Articular chondrocyte of knee joint (primary cell): ENCODE data around the gene ATP2C2. TPM values are rescaled to one million over a fixed set of nuclear protein-coding genes. Genes with fewer than 3 reads are reported as not detected.

Experiments used
- total RNA-seq: library from RNA; depleted of rRNA; stranded (reverse); fragments of >200 nt; gene quantifications from 2 replicates; pipeline ENCODE4 v1.2.3, GENCODE V29; 2012

ATP2C2 gene, protein sequence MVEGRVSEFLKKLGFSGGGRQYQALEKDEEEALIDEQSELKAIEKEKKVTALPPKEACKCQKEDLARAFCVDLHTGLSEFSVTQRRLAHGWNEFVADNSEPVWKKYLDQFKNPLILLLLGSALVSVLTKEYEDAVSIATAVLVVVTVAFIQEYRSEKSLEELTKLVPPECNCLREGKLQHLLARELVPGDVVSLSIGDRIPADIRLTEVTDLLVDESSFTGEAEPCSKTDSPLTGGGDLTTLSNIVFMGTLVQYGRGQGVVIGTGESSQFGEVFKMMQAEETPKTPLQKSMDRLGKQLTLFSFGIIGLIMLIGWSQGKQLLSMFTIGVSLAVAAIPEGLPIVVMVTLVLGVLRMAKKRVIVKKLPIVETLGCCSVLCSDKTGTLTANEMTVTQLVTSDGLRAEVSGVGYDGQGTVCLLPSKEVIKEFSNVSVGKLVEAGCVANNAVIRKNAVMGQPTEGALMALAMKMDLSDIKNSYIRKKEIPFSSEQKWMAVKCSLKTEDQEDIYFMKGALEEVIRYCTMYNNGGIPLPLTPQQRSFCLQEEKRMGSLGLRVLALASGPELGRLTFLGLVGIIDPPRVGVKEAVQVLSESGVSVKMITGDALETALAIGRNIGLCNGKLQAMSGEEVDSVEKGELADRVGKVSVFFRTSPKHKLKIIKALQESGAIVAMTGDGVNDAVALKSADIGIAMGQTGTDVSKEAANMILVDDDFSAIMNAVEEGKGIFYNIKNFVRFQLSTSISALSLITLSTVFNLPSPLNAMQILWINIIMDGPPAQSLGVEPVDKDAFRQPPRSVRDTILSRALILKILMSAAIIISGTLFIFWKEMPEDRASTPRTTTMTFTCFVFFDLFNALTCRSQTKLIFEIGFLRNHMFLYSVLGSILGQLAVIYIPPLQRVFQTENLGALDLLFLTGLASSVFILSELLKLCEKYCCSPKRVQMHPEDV
- not detected in 2 replicates for total RNA-seq

DNA sequence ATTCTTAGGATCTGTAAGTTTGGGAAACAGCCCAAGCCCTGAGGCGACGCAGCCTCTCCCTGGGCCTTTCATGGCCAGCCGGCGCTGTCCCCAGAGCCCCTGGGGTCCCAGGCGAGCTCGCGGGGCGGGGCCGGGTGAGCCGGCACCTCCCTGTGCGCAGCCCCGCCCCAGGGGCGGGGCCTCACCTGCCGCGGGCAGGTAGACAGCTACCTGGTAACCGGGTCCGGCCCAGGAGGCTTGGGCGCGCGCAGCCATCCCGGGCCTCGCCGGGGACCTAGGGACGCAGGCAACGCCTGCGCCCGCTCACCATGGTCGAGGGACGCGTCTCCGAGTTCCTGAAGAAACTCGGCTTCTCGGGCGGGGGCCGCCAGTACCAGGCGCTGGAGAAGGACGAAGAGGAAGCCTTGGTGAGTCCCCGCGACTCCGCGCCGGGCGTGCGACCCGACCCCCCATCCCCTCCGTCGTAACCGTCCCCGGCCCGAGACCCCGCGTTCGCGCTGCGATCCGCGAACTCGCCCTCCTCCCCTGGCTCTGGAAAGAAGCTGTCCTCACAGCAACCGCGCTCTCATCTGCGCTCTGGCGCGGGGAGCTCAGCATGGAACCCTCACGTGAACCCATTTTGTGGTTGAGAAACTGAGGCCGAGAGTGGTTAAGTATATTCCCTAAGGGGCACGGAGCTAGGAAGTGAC, at the start of gene ATP2C2:
Gene ATP2C2 (plus strand): TSS at position 231 of the 689 bp plus-strand sequence. CDS start 78 bp downstream, at position 309.

DNA sequence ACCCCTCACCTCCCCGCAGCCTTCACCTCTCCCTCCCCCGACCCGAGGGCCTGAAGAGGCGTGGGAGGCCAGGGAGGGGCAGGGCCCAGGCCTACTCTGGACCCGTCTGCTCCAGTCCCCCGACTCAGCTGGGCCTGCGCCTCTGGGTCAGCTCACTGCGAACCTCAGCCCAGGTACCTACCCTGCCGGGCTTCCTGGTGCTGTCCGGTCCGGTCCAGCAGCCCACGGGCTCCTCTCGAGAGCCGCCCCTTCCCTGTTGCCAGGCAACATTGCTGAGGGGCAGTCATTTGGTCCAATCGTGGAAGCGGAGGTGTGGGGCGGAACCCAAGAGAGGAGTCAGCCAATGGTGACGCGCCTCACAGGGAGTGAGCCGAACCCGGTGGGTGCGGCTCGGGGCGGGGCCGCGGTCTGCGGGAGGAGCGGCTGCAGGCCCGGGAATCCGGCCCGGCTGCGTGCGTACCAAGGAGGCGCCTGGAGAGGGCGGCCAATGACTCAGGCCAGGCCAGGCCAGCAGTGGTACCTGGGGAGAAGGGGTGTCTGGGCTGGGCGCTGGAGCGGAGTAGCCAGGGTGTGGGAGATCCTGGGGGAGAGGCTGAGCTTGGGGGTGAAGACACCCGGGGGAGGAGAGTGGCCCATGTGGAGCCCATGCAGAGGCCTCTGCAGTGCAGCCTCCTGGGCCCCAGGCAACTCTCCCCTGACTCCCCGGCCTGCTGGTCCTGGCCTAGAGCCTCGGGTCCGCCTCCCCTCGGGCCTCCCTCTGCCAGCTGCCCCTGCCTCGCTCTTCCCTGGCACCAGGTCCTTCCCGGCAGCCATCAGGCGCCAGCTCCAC, 136.3 kb downstream of the ATP2C2 start, which contains the start of gene MEAK7:
Gene MEAK7 (minus strand): TSS at position 240 of the 829 bp plus-strand sequence. CDS start 6,573 bp downstream, outside the sequence.

Other genes with a start within 250 kb of the ATP2C2 start
- 17.9 and 19.8 TPM in 2 replicates for gene HSDL1, start 223.4 kb upstream of the ATP2C2 start, total RNA-seq
- 0.11 TPM in 1 of 2 replicates, not detected in the other for gene DNAAF1, start 223.2 kb upstream of the ATP2C2 start, total RNA-seq
- gene TAF1C, start 181.5 kb upstream of the ATP2C2 start, total RNA-seq, result 15.8 and 17.9 TPM in 2 replicates
- gene ADAD2, start 177.4 kb upstream of the ATP2C2 start, total RNA-seq, result not detected in 2 replicates
- gene KCNG4, start 128.5 kb upstream of the ATP2C2 start, total RNA-seq, result not detected in 2 replicates
- gene WFDC1, start 73.7 kb upstream of the ATP2C2 start, total RNA-seq, result 0.43 and 0.52 TPM in 2 replicates
- gene MEAK7, start 136.1 kb downstream of the ATP2C2 start, total RNA-seq, result 25.4 and 27.8 TPM in 2 replicates
- gene COTL1, start 249.5 kb downstream of the ATP2C2 start, total RNA-seq, result 180 and 195 TPM in 2 replicates